Kidney capillary endothelial cell (primary cell): ENCODE measurements around the gene CYB5B.

Source experiments
- DNase-seq: peaks from one replicate; pipeline ENCODE4 v3.0.0-alpha.2; 2018; ENCODE audit warnings: low spot score

The CYB5B gene

GRCh38 chr16:69486724-69487123 is 62.3 kb downstream of the CYB5B start:
- DNase-seq, result no peak

DNA sequence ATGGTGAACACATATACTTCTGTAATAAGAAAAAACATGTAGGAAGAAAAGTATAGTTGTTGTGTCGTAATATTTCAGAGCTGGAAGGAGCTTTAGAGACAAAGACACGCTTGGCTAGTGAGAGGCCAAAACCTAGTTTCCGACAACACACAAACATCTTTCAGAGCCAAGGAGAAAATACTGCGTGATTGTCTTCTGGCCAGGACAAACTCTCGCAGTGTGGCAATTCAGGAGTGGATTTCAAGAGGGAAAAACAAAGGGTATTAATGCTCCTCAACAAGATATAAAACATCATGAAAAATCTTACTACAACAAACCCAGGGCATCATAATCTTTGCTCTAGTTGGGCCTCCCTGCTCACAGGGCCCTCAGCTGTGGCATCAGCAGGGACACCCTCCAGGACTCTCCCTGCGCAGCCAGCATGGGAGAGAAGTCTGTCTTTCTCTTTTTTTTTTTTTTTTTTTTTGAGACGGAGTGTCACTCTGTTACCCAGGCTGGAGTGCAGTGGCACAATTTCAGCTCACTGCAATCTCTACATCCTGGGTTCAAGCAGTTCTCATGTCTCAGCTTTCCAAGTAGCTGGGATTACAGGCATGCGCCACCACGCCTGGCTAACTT is 66.4 kb downstream of the CYB5B start:
- no peak for DNase-seq

- DNase-seq, result peak; percentile 16
Observed at GRCh38 chr16:69494991-69495392, 70.6 kb downstream of the CYB5B start.

DNA sequence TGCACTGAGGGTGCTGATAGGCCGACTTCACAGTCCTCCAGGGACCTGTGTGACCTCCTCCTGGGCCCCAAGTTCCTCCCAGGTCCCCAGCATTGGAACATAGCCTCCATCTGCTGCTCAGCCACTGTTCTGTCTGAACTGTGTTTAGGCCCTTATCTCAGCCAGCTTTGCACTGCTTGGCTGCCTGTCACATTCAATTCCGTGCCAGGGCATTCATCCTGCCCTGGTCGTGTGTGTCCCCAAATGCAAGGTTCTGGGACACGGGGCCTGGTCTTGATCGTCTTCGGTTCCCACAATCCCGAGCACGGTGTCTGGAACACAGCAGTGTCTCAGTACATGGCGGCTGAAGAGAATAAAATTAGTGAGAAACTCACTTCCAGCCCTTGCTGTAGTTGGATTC is 71.4 kb downstream of the CYB5B start:
- DNase-seq, result no peak

- DNase-seq, result no peak
Observed at GRCh38 chr16:69496376-69496775, 72.0 kb downstream of the CYB5B start.

DNA sequence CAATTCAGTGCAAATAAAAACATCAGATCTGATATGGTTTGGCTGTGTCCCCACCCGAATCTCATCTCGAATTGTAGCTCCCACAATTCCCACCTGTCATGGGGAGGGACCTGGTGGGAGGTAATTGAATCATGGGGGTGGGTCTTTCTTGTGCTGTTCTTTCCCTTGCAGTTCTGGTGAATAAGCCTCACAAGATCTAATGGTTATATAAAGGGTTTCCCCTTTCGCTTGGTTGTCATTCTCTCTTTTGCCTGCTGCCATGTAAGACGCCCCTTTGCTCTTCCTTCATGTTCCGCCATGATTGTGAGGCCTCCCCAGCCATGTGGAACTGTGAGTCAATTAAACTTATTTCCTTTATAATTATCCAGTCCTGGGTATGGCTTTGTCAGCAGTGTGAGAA is 72.5 kb downstream of the CYB5B start:
- no peak for DNase-seq

DNA sequence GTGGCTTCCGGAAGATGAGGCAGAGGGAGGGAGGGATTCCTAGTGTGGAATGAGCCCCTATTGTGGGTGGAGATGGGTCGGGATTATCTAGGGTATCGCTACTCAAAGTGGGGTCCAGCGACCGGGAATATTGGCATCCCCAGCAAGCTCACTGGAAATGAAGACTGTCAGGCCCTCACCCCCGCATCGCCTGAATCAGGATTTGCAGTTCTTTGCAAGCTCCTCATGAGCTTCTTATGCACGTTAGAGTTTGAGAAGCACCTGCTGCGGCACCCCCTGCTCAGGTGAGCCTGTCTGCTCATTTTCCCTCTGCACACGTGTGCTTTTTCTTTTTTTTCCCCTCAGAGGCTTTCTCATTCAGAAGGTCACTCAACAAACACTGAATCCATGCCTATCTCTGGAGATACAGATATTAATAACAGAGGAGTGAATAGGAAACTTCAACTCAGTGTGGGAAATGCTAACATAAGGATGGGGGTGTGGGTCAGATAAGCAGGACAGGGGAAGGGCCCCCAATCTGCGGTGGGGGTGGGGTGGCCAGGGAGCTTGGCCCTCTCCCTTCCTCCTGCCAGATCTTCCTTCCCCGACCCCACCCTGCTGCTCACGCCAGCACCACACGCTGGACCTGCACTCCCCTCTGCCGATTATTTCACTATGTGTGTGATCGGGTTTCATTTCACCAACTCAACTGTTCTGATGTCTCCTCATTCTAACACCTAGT is 73.6 kb downstream of the CYB5B start:
- no peak for DNase-seq

DNA sequence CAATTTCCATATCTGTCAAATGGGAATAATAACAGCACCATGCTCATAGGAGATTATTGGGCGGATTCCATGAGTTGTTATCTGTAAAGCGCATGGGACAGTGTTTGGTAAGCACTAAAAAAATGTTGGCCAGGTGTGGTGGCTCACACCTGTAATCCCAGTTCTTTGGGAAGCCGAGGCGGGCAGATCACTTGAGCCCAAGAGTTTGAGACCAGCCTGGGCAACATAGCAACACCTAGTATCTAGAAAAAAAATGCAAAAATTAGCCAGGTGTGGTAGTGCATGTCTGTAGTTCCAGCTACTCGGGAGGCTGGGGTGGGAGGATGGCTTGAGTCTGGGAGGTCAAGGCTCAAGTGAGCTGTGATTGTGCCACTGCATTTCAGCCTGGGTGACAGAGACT is 74.5 kb downstream of the CYB5B start:
- no peak for DNase-seq

DNA sequence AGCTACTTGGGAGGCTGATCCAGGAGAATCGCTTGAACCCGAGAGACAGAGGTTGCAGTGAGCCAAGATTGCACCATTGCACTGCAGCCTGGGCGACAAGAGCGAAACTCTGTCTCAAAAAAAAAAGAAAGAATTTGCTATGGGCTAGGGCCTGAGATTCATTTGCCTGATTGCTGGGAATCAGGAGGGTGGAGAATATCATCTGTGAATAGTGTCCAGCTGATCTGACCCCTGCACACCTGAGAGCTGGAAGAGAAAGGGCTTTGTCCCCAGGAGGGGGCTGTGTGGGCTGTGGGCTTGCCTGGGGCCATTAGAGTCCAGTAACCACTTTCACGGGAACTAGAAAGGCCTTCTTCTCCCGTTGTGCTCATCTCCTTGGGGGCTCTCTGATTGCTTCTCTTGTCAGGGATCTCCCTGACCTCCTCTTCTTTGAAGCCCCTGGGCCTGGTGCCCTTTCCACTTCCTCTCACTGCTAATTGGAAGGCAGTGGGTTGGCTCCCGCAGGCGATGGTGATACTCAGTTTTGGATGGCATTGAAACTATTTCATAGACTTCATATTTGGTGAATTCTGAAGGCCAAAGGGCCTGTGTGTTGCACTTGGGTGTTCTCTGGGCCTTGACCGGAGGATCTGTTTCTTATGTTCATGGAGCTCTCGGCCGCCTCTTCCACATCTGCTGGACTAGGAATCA is 75.3 kb downstream of the CYB5B start:
- no peak for DNase-seq

- DNase-seq, result no peak
Observed at GRCh38 chr16:69500496-69500895, 76.1 kb downstream of the CYB5B start.

DNA sequence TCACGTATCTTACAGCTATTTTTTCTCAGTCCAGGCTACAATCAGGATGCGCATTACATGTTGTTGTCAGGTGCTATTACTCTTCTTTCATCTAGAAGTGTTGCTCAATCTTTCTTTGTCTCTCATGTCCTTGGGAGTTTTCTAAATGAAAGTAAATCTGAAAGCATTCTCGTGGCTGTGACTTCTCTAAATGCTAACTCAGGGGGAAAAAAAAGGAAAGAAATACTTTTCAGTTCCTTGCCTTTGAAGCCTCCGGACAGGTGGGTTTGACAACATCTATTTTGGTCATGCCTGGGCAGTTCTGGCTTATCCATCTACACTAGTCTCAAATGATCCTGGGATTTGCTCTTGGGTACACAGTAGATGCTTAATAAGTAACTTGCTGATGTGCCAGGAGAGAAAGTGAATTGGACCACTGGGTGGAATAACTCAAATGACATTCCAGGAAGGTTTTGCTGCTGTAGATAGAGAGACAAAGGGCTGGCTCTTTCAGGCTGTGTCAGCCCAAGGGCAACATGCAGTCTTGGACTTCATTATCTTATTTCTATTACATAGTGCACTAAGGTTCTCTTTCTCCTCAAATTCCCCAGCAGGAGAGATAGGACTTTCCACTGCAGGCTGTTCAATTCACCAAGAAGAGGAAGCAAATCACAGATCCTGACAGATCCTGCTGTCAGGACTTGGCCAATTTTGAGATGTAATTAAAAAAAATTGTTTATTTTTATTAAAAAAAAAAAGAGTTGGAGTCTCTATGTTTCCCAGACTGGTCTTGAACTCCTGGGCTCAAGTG is 77.7 kb downstream of the CYB5B start:
- DNase-seq, result no peak

DNA sequence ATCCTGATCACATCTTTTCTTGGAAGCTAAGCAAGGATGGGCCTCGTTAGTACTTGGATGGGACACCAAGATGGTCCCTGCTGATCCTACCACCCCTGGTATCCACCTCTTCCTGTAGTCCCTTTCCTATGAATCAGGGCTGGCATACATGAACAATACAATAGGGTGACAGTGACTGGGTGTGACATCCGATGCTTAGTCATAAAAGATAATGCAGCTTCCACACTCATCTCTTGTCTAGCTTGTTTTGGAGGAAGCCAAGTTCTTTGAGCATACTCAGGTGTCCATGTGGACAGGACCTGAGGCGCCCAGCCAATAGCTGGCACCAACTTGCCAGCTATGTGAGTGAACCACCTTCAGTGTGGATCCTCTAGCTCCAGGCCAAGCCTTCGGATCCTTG is 78.8 kb downstream of the CYB5B start:
- DNase-seq, result peak; percentile 7

DNA sequence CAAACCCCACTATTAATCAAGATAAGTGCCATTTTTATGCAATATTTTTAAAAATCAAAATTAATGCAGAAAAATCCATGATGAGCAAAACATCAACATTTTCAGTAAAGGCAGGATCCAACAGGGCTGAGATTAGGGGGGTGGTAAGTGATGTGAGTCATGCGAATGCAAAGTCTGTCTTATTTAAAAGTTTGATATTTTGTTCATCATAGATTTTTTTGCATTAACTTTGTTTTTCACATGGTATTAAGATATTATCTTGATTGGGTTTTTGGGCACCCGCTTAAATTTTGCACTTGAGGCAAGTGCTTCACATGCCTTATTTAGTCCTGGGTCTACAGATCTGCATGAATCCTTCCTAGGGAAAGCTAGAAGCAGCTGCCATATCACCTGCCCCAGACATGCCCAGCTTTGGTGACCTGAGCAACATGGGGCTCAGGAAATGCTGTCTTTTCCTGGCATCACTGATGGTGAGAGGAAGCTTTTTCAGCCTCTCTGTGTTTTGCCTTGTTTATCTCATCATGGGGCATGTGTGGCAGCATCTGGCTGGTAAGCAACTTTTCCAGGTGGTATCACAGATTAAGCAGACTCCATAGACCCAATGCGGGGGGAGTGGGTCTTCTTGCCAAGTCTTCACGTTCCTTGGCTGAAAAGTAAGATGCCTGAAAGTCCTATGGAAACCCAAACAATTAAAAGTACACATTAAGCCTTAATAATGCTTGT is 83.8 kb downstream of the CYB5B start:
- DNase-seq, result no peak

GRCh38 chr16:69509125-69509524 is 84.7 kb downstream of the CYB5B start:
- DNase-seq, result no peak

DNA sequence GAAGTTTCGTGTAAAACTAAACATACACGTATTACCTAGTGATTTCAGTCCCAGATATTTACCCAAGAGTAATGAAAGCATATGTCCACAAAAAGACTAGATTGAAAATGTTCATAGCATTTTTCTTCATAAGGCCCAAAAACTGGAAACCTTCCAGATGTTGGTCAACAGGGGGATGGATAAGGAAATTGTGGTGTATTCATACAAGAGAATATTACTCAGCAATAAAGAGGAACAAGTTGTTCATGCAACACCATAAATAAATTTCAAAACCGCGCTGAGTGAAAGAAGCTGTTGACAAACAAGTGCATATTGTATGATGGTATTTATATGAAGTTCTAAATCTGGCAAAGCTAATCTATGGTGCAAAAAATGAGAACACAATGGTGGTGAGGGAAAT is 87.2 kb downstream of the CYB5B start:
- DNase-seq, result no peak

DNA sequence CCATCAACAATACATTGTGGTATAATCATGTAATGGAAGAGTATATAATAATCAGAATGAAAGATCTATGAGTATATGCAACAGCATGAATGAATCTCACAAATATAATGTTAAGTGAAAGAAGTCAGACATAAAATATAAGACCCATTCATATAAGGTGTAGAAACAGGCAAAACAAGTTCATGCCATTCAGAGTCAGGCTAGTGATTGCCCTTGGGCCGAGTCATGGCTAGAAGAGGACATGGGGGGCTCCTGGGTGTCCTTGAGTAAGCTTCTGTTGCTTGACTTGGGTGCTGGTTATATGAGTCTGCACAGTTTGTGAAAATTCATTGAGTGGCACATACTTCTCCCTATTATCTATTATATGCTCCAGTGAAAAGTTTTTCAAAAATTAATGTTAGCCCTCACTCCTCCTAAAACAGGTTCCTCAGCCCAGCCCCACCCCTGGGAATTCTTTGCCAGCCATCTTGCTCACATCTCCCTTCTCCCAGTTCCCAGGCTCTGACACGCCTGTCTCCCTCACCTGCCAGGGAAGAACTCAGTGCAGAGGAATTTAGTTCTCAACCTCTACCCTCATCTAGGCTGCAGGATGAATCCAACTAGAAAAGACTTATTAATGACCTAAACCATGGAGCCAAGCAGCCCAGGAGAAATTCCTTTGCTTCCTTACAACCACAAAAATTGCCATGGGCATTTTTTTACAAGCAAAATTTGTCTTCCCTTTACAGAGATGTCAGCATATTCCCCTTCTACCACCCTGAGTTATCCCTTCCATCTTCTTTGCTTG is 89.0 kb downstream of the CYB5B start:
- no peak for DNase-seq

DNA sequence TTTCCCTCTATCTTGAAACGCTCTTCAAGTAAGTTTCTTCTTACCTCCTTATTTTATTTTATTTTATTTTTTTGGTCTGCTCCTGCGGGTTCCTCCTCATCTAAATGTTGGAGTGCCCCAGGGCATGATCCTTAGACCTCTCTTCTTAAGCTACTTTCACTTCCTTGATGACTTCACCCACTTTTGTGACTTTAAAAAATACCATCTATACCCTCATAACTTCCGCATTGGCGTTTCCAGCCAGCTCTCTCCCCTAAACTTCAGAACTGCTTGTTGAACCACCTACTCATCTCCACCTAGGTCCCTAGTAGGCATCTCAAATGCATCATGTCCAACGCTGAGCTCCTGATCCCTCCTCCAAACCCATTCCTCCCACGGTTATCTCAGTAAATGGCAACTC is 89.9 kb downstream of the CYB5B start:
- no peak for DNase-seq
